Stimulated activated CD4-positive, alpha-beta T cell treated with anti-CD3 and anti-CD28 coated beads, Interleukin-12 subunit alpha, Interleukin-12 subunit beta, amount 100 ng/mL, for 4 hours (primary cell): Measurements from ENCODE around the gene SCTR.

Experiments used
- DNase-seq: peaks from one replicate; pipeline ENCODE4 v3.0.0-alpha.2; 2020

The SCTR gene

DNA sequence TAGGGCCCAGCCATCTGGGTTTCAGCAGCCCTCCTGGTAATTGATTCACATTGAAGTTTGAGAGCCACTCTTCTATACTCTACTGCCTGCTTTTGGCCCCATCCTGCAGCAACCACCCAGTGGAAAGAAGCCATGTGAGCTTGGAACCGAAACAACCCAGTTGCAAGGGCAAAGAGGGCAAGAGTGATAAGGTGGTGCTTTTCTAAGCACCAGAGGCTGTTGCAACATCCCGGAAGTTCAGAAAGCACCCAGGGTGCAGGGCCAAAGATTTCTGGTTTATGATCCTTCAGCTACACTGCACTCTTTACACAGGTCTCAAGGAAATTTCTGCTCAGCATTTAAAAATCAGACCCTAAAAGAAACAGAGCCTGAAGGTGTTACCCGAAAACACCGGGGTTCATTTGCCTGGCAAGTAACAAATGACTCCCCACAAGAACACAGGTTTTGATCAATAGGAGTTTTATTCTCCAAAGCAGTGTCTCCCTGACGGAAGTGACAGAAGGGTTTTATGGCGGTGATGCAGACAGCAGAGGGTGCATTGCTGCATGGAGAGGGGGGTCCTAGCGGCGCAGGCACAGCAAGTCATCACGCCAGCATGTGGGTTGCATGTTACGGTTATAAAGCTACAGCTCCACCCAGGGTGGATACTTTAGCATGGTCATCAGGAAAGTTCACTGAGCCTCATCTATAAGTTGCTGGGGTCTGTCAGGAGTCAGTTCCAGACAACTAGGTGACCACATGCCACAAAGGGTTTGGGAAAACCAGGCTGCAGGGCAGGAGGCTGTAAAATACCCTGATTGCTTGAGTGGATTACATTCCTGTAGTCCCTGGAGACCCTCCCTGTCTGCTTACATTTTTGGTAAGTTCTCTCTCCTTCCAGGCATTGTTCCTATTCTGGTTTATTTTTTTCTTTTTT, 121.4 kb downstream of the SCTR start:
- no peak for DNase-seq

GRCh38 chr2:119402106-119402505, 122.2 kb downstream of the SCTR start:
- no peak for DNase-seq

DNA sequence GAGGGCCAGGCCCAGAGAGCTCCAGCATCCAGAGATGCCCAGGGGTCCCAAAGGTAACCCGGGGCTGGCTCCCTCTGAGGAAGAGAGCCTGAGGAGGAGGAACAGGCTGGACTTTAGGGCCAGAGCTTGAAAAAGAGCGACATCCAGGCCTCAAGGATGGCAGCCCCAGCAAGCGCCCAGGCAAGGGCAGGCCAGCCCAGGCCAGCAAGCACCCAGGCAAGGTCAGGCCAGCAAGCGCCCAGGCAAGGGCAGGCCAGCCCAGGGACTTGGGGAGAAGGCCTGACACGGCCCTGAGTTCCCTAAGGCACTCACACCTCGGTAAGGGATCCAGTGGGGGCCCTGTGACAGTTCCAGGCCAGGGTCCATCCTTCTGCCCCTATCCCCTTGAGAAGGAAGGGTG, 127.1 kb downstream of the SCTR start:
- no peak for DNase-seq

- DNase-seq = no peak
These were observed 130.1 kb downstream of the SCTR start for GRCh38 chr2:119393971-119394748.
